Ramos (cell line): Measurements from ENCODE around the gene FOXF1.

ENCODE experiments used
- in situ Hi-C: fragments of 300-500 bp; cut with MboI; formaldehyde crosslinking; loops from one replicate; pipeline ENCODE4 v1.14.3; 2022; ENCODE audit warnings: low sequenced_read_pairs; ENCODE audit not compliant: unreplicated experiment

The FOXF1 gene

GRCh38 chr16:86514481-86515376 lies 4.4 kb downstream of the FOXF1 start:
- in situ Hi-C loops, result loop anchor here (5.0 to 10.0 kb wide), 3 partner anchors 177 to 700 kb away; no protein-coding TSS in a partner anchor

- in situ Hi-C loops, result loop anchor here (5.0 to 10.0 kb wide), 3 partner anchors 178 to 701 kb away; no protein-coding TSS in a partner anchor
Observed at GRCh38 chr16:86515413-86515776, 5.1 kb downstream of the FOXF1 start.

GRCh38 chr16:86515777-86516622 lies 5.7 kb downstream of the FOXF1 start:
- in situ Hi-C loops, result loop anchor here (5.0 to 10.0 kb wide), 3 partner anchors 179 to 701 kb away; no protein-coding TSS in a partner anchor

GRCh38 chr16:86516623-86517003 lies 6.3 kb downstream of the FOXF1 start:
- in situ Hi-C loops, result loop anchor here (5.0 to 10.0 kb wide), 3 partner anchors 179 to 702 kb away; no protein-coding TSS in a partner anchor

GRCh38 chr16:86517033-86517432 lies 6.7 kb downstream of the FOXF1 start:
- in situ Hi-C loops, result loop anchor here (5.0 to 10.0 kb wide), 3 partner anchors 180 to 702 kb away; no protein-coding TSS in a partner anchor

GRCh38 chr16:86517652-86518258 lies 7.4 kb downstream of the FOXF1 start:
- in situ Hi-C loops, result loop anchor here (5.0 to 10.0 kb wide), 3 partner anchors 180 to 703 kb away; no protein-coding TSS in a partner anchor

- in situ Hi-C loops, result loop anchor here (5.0 to 10.0 kb wide), 3 partner anchors 182 to 704 kb away; no protein-coding TSS in a partner anchor
Observed at GRCh38 chr16:86519007-86519648, 8.8 kb downstream of the FOXF1 start.

- in situ Hi-C loops, result loop anchor here (5.0 to 10.0 kb wide), 3 partner anchors 182 to 705 kb away; no protein-coding TSS in a partner anchor
Observed at GRCh38 chr16:86519649-86520316, 9.5 kb downstream of the FOXF1 start.

- in situ Hi-C loops, result no loop called here
Observed at GRCh38 chr16:86520317-86521210, 10.2 kb downstream of the FOXF1 start.

GRCh38 chr16:86521236-86522197 lies 11.2 kb downstream of the FOXF1 start:
- in situ Hi-C loops, result no loop called here

GRCh38 chr16:86522634-86523033 lies 12.3 kb downstream of the FOXF1 start:
- in situ Hi-C loops, result no loop called here

GRCh38 chr16:86523166-86523740 lies 12.9 kb downstream of the FOXF1 start:
- in situ Hi-C loops, result no loop called here

GRCh38 chr16:86524029-86524428 lies 13.7 kb downstream of the FOXF1 start:
- in situ Hi-C loops, result no loop called here

- in situ Hi-C loops, result no loop called here
Observed at GRCh38 chr16:86525696-86526095, 15.4 kb downstream of the FOXF1 start.

- in situ Hi-C loops, result no loop called here
Observed at GRCh38 chr16:86527366-86527765, 17.0 kb downstream of the FOXF1 start.

- in situ Hi-C loops, result no loop called here
Observed at GRCh38 chr16:86528061-86528929, 18.0 kb downstream of the FOXF1 start.
